Measurements from ENCODE around the gene MFF.
"Not testable (repeated sequence)": the region's sequence is repeated elsewhere in the genome, so short reads cannot be mapped to it uniquely, and the experiment has no call there.

MFF gene

DNA sequence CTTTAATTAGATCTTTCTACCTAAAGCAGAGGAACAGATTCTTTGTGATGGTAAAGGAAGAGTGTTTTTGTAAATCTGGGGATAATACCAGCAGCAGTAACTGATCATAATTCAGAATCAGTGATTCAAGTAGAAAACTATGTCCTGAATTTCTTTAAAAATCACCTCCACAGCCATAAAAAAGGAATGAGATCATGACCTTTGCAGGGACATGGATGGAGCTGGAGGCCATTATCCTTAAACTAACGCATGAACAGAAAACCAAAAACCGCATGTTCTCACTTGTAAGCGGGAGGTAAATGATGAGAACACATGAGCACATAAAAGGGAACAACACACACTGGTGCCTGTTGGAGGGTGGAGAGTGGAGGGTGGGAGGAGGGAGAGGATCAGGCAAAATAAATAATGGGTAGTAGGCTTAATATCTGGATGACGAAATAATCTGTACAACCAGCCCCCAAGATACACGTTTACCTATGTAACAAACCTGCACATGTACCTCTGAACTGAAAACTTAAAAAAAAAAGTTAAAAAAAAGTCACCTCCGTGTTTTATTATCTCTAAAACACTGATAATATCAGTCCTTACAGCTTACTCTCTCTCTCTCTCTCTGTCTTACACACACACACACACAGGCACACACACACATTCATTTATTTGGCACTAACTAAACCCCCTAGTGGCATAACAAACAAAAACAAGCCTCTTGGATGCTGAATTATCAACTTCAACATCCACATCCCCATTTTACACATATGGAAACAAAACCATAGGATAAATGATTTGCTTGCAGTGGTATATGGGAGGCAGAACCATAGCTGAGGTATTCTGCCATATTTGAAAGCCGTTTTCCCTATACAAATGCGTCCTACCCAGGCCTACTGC lies 52.7 kb downstream of the MFF start:
- DNase-seq (ENCODE audit: low read depth in 2 of 2) = no peak

GRCh38 chr2:227378371-227378782 lies 53.3 kb downstream of the MFF start:
- no peak for DNase-seq (ENCODE audit: low read depth in 2 of 2)

- no peak for DNase-seq (ENCODE audit: low read depth in 2 of 2)
Observed at GRCh38 chr2:227379095-227379494, 54.0 kb downstream of the MFF start, which contains the start of gene TM4SF20. Gene TM4SF20, minus strand, starts transcription at chr2:227379306. Its CDS starts 38 bp downstream, at chr2:227379268.

DNA sequence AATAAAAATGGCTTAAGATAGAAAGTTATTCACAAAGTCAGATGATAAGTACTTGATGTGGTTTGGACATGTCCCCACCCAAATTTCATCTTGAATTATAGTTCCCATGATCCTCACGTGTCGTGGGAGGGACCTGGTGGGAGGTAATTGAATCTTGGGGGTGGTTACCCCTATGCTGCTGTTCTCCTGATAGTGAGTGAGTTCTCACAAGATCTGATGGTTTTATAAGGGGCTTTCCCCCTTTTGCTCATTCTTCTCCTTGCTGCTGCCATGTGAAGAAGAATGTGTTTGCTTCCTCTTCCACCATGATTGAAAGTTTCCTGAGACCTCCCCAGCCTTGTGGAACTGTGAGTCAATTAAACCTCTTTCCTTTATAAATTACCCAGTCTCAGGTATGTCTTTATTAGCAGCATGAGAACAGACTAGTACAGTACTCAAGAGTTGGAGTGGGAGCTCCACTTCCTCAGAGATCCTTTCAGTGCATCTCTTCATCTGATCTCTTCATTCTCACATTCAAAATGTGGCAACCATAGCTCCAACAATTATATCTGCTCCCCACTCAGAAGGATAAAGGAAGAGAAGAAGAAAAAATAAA lies 57.3 kb downstream of the MFF start:
- not testable (repeated sequence) for DNase-seq (ENCODE audit: low read depth in 2 of 2)

DNA sequence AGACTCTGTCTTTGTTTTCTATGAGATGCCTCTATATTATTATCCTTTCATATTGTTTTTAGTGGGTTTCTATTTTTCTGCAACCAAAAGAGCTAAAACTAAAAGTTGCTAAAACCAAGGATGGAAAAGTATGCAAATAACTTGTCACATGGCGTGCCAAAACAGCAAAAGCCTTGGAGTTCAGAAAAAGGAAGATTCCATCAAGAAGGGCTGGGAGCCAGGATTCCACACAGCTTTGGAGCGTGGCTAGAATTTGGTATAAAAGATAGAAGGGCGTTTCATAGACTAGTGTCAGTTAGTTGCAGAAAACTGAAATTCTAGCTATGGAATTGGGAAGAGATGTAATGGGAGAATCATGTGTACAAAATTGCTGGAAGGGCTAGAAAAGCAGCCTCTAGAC lies 58.6 kb downstream of the MFF start:
- no peak for DNase-seq (ENCODE audit: low read depth in 2 of 2)

DNA sequence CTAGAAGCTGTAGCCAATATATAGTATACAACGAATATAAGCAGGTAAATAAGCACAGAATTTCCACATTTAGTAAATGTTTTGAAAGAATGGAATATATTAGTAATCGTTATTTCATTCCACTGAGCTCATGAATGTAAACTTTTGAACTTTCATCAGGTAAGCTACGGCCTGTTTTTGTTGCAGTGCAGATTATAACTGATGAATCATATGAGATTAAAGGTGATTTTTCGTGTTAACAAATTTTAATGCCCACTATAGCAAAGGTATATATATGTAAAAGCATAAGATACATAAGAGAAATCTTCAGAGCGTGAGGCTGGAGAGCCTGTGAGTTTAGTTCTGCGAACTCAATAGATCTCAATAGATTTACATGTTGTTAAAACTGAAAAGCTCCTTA lies 61.6 kb downstream of the MFF start:
- no peak for DNase-seq (ENCODE audit: low read depth in 2 of 2)

DNA sequence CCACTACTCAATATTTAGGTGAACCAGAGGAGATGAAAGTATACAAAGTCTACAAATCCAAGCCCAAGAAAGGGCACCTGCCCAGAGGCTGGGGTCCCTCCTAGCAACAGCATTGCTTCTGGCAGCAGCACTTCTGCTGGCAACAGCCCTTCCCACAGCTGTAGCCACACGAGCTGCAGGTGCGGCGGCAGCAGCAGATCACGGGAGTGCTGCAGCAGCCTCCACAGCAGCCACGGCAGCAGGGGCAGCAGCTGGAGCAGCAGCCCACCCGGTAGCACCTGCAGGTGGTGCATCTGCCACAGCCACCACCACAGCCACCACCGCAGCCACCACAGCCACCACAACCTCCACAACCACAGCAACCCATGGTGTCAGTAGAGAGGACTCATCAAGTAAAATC lies 62.5 kb downstream of the MFF start, which contains the start of gene SCYGR1:
TSS of gene SCYGR1 (minus strand) at position 367 of the 400 bp plus-strand sequence. CDS start at position 367, 0 bp downstream.
- DNase-seq (ENCODE audit: low read depth in 2 of 2) = not testable (repeated sequence)

DNA sequence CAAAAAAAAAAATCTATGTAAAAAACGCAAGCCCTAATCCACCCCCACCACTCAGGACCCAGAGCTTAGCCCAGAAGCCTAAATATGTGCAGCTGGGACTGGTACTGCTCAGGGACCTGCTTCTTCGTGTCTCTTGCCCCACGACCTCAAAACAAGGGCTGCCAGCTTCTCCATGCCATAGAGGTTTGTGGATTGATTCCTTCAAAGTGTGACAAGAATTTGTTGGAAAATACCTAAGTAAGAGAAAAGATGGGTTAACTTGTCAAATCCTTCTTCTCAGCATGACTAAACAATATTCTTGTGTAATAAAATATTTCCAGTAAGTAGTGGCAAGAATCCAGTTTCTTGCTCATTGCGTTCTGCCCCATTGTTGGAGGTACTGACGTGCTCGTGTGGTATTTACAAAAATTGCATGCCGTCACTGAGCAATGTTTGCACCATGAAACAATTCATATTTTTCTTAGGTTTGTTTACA lies 63.5 kb downstream of the MFF start:
- DNase-seq (ENCODE audit: low read depth in 2 of 2) = no peak

GRCh38 chr2:227389231-227389630 lies 64.2 kb downstream of the MFF start:
- DNase-seq (ENCODE audit: low read depth in 2 of 2) = no peak

DNA sequence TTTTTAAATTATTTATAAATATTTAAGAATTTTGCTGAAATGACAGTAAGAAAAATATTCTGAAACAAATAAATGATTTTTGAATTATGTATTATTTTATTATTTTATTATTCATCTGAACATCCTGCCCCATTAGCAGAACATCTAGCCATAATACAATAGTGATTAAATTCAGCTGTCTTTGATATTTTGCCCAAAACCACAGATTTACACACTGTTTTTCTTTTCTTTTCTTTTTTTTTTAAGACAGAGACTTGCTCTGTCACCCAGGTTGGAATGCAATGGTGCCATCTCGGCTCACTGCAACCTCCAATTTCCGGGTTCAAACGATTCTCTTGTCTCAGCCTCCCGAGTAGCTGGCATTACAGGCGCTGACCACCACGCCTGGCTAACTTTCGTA lies 64.6 kb downstream of the MFF start:
- no peak for DNase-seq (ENCODE audit: low read depth in 2 of 2)

DNA sequence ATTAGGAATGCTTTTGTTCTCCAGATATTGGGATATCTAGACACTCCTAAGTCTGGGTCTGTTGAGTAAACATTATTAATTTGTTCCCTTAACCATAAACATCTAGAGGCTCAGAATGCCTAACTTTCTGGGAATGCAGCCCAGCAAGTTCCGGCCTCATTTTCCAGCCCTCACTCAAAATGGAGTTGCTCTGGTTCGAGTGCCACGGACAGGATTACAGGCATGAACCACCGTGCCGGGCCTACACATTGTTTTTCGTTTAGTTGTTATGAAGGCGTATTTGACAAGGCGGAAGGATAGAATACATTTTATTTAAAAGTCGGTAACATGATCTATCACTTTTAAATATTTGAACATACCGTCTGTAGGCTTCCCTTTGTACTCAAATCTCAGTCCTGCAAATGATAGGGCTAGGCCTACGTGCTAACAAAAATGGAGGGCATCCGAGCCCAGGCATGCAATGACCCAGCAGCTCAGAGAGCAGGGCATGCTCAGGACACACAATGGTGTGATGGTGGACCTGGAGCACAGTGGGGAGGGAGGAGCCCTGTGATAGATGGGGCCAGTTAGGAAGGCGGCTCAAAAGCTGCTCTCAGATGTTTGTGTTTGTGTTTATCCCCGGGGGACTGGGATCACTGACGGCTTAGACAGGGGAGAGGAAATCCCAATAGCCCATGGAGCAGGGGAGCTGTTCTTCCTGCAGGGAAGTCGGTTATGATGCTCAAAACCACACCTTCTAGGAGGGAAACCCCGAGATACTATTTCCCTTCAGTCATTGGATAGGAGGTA lies 65.6 kb downstream of the MFF start:
- DNase-seq (ENCODE audit: low read depth in 2 of 2) = no peak

DNA sequence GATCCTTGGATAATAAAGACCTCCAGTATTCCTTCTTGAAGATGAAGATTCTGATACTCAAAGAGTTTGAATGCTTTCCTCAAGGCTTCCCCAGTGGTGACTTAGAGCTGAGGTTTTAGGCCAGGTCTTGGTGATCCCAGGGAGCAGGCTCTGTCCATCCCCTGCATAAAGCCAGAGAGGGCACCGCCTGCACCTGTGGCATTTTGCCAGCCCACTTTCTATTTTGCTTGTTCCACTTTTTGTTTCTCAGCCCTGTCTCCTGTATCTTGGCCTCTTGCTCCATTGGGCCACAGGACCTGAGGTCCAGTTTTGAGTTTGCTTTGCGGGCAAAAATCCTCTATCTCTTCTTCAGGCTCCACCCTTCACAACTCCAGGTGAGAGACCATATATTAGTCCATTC lies 69.3 kb downstream of the MFF start:
- DNase-seq (ENCODE audit: low read depth in 2 of 2) = no peak

DNA sequence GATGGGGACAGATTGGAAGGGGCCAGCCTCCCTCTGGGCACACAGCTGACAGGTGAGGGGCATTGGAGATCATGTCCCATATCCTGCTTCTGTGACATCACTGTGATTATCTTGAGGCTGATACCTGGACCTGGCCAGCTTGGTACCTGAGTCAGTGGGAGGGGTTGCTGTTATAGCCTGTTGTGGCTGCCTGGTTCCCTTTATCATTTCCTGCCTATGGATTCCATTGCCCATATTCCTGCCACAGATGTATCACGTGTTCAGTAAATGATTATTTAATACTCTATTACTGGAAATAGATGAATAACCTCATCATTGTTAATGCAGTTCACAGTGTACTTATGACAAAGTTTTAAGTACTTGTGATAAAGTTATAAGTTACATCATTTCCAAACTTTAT lies 70.5 kb downstream of the MFF start:
- DNase-seq (ENCODE audit: low read depth in 2 of 2) = no peak

GRCh38 chr2:227397562-227397961 lies 72.5 kb downstream of the MFF start:
- DNase-seq (ENCODE audit: low read depth in 2 of 2) = no peak

- no peak for DNase-seq (ENCODE audit: low read depth in 2 of 2)
Observed at GRCh38 chr2:227398684-227399670, 73.9 kb downstream of the MFF start.

- no peak for DNase-seq (ENCODE audit: low read depth in 2 of 2)
Observed at GRCh38 chr2:227401550-227401949, 76.5 kb downstream of the MFF start.

DNA sequence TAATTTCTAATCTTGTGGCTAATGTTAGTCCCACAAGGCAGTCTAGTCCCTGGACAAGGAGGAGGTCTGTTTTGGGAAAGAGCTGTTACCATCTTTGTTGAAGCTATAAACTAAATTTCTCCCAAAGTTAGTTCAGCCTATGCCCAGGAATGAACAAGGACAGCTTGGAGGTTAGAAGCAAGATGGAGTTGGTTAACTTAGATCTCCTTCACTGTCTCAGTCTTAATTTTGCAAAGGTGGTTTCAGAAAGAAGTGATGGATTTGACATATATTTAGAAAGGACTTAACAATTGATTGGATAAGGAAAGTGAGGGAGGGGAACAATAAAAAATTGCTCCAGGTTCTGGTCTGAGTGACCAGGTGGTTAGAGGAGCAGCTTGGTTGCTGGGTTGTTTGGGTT lies 77.3 kb downstream of the MFF start:
- DNase-seq (ENCODE audit: low read depth in 2 of 2) = no peak

DNA sequence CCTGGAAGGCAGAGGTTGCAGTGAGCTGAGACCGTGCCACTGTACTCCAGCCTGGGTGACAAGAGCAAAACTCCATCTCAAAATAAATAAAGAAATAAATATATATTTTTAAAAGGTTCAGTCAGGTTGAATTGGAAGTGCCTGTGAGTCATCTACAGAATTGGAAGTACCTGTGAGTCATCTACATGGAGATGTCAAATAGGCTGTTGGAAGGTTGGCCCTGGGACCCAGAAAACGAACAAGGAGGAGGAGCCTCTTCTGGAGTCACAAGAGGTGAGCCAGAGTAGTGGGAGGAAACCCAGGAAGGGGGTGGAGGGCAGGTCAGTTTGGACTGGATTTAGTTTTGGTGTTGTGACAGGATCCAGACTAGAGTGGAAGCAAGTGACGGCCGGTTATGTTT lies 77.9 kb downstream of the MFF start:
- DNase-seq (ENCODE audit: low read depth in 2 of 2) = no peak

DNA sequence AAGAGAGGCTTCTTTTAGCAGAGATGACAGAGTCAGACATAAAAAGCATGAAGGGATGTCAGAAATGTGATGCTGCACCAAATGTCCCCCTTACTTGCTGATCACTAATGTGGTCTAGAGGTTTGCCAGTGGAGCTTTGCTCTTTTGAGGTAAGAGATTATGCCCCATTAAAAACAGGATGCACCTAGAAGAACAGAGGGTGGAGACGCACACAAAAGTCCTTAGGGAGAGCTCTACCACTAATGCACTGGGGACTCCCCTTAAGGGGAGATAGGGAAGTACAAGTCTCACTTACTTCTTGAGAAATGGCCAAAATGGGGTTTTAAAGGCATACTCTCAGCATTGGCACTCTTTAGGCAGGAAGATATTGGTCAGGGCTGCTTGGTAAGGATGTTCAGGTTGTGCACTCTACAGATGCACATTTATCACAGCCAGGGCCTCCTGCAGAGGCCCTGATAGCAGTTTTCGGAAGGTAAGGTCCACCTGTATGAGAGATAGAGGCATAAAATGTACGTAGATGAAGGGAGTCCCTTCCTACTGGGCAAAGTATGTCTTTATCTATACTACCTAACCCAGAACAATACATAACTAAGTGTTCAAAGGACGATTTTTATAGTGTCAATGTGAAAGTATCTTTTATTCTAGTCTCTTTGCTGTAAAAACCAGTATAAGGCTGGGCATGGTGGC lies 79.7 kb downstream of the MFF start:
- no peak for DNase-seq (ENCODE audit: low read depth in 2 of 2)

Data from stimulated activated CD4-positive, alpha-beta T cell treated with anti-CD3 and anti-CD28 coated beads, Interleukin-1b, Interleukin-23, amount 100 ng/mL, for 1 hour (primary cell).